ENCODE results near the gene CYB5R4.

Gene CYB5R4, protein sequence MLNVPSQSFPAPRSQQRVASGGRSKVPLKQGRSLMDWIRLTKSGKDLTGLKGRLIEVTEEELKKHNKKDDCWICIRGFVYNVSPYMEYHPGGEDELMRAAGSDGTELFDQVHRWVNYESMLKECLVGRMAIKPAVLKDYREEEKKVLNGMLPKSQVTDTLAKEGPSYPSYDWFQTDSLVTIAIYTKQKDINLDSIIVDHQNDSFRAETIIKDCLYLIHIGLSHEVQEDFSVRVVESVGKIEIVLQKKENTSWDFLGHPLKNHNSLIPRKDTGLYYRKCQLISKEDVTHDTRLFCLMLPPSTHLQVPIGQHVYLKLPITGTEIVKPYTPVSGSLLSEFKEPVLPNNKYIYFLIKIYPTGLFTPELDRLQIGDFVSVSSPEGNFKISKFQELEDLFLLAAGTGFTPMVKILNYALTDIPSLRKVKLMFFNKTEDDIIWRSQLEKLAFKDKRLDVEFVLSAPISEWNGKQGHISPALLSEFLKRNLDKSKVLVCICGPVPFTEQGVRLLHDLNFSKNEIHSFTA

DNA sequence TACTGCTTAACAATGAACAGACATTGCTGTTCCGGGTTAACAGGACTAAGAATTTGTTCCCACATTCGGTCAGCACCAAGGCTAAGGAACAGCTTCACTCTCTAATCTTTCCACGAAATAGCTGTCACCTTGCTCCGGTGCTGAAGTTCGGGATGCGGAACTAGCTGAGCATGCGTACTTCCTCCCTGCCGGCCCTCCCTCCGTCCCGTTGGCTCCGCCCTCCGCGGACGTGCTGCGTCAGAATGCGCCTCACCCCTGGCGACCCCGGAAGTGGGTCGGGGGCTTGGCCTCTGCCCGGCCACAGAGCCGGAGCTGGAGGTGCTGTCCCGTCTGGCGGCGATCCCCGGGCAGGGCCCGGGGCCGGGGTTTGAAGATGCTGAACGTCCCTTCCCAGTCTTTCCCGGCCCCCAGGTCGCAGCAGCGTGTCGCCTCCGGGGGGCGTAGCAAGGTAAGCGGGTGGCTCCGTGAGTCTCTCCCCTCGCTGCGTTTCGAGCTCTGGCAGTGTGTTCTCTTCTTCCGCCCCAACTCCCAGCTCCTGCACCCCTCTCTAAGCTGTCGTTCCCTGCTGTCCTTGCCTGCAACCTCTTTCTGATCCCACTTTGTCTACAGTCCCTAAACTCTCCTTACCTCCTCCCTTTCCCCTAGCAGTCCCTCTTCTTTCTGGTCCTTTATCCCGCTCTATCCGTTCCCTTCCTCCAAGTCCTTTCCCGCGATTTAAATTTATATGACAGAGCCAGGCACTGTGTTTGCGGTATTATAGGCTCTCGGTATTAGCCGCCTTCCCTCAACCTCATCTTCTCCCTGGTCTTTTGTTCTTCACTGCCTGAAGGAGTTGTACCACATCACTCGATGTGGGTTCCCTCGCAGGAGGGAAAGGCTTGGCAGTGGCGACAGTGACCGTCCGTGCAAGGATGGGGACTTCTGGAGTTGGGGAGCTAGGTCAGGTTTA lies at the start of gene CYB5R4:
Gene CYB5R4, plus strand, starts transcription at position 280 of the 949 bp plus-strand sequence. Its CDS starts 94 bp downstream, at position 374.
- peak; percentile 93 for DNase-seq

- no peak for DNase-seq
These were observed 46.9 kb upstream of the CYB5R4 start for GRCh38 chr6:83812595-83812994.

DNA sequence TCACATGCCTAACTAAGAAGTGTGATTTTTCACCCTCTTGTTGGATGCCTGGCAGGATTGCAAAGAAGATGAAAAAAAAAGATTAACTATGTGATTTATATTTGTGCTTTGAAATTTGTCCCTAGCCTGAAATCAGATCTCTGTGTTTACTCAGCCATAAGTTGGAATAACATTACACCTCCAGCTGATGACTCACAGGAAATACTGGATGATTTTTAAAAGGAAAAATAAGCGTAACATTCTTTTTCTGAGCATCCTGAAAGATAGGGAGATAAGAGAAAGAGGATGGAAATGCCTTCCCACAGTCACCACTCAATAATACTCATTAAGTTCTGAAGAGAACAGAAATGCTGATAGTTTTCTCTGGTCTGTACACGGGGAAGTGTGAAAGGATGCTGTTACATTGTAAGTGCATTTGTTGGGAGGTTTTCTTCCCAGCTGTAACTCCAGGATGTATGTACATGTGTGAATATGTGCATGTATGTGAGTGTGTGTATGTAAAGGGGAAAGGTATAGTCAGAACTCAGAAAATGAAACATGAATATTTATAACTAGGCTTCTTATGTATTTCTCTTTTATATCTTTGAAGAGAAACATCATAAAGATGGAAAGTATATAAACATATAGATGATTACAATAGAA lies 43.7 kb upstream of the CYB5R4 start:
- no peak for DNase-seq

DNA sequence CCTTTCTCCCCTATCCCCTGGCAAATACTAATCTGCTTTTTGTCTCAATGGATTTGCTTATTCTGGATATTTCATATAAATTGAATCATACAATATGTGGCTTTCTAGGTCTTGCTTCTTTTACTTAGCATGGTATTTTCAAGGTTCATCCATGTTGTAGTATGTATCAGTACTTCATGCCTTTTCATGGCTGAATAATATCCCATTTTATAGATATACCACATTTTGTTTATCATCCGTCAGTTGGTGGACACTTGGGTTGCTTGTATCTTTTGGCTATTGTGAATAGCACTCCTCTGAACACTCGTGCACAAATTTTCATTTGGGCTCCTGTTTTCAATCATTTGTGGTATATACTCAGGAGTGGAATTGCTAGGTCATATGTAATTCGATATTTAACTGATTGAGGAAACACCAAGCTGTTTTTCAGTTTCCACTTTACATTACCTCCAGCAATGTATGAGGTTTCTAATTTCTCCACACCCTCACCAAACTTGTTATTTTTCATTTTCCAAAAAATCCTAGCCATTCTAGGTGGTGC lies 36.8 kb upstream of the CYB5R4 start:
- DNase-seq = no peak

DNA sequence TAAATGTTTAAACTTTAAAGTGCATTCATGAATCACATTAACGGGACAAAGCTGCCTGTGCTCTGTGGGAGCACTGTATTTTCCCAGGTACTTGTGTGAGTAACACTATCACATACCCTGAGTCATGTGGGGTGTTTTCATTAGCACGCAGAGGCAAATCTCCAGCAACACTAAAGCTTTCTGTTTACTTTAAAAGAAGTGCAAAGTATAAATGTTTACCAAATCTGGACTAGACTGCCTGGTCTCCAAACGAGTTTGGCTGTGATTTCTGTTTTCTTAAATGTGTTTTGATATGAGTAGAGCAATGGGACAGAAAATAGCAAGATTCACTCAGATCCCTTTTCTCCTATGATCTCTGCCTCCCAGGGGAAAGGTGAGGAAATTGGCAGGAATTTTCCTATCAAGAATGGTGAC lies 35.1 kb upstream of the CYB5R4 start:
- no peak for DNase-seq

GRCh38 chr6:83824831-83825230 lies 34.7 kb upstream of the CYB5R4 start:
- no peak for DNase-seq

DNA sequence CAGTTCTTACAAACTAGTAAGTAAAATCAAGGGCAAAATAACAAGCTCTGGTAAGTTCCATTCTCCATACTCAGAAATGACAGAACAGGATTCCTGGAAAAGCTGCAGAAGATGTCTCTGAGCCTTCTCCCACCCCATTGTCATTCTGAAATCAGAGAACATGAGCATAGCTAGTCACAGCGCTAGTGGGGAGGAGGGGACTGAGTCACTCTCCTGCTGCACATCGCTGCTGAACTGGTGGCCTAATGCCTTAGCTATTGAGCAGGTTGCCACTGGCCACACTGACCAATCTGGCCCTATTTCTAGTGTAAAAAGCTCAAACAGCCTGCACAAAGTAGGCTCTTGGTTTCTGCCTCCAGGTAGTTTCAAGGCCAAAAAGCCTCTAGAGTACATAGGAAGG lies 32.4 kb upstream of the CYB5R4 start:
- no peak for DNase-seq

GRCh38 chr6:83838727-83839126 lies 20.8 kb upstream of the CYB5R4 start:
- DNase-seq = no peak

DNA sequence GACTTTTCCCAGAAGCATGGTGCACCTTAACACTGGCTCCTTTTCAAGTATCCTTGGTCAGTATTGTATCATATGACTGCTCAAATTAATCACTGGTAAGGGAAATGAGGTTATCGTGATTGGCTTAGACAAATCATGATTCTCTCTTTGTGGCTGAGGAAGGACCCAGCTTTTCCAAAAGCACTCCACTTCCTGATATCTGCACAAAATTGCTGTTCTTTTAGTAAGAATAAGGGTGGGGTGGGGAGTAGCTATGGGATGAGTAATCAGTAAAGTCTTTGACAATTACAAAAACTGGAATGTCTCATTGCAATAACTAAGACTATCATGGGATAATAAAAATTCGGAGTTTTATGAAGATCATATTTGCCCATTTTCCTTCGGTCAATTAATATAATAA lies 15.3 kb upstream of the CYB5R4 start:
- DNase-seq = no peak

DNA sequence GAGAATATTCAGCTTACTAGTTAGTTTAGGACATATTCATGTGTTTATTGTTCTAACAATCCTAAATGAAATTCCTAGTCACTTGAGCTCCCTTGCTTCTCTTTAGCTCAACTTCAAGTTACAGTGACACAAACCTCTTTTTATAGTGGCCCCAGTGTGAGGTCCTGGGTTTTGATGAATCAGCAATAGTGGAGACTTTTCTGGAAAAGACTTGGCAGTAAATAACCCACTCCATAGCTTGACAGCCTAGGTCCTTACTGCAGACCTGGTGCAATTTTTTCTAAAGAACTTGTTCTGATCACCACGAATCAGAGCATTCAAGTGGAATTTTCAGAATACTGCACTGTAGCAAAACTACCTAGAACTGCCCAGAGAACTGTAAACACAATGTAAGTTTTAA lies 13.2 kb upstream of the CYB5R4 start:
- DNase-seq = no peak

GRCh38 chr6:83847179-83847578 lies 12.3 kb upstream of the CYB5R4 start:
- DNase-seq = no peak

- no peak for DNase-seq
These were observed 10.4 kb upstream of the CYB5R4 start for GRCh38 chr6:83849127-83849526.

DNA sequence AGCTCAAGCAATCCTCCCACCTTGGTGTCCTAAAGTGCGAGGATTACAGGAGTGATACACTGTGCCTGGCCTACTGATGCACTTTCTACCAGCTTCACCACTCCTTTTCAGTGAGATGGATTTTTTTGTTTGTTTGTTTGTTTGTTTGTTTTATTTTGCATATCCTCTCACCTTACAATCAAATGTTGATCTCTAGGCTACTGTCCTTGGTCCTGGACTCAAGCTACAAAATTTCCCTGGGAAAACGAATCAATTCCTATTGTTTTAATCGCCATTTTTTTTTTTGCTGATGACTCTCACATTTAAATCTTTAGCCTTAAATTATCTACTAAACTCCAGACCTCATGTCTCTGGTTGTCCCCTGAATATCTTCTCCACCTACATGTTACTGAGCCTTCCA lies 9.9 kb upstream of the CYB5R4 start:
- no peak for DNase-seq

GRCh38 chr6:83852528-83853177 lies 6.8 kb upstream of the CYB5R4 start:
- no peak for DNase-seq

GRCh38 chr6:83853178-83854000 lies 6.1 kb upstream of the CYB5R4 start, which contains the start of gene RIPPLY2:
Gene RIPPLY2, plus strand, starts transcription at chr6:83853360. Its CDS starts 57 bp downstream, at chr6:83853417.
- DNase-seq = peak; percentile 3

DNA sequence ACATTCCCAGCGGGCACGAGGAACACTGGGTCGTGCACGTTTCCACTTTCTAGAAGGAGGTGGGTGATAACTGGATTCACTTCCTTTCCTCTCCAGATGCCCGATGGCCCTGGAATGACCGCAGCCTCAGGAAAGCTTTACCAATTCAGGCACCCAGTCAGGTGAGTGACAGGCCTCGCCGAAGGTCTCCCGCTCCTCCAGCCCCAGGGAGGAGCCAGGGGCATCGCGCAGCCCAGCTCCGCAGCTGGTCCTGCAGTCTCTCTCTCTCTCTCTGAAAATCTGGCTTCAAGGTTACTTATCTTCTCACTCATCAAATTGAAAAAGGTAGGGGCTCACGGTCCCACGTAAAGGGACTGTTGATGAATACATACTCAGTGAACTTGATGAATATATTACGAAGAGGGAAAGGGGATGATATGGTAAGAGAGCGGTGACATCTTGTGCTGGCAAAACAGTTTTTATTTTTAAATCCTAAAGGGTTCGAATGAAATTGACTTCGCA lies 5.4 kb upstream of the CYB5R4 start:
- no peak for DNase-seq

DNA sequence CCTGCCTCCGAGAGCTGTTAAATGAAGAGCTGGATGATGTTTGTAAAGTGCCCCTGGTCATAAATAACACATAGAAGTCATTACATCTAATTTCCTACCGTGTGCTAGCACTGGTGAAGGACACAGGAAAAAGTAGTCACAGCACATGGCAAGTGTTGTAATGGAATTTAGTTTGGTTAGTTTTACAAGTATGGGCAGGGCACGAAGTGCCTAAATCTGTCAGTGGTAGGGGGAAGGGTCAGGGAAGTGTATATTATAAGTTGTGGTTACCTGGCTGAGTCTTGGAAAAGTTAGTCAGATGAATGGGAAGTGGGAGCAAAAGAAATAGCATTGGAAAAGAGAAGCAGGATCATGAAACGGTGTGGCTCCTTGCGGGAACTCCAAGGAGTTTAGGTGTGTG lies 4.7 kb upstream of the CYB5R4 start:
- no peak for DNase-seq

GRCh38 chr6:83860359-83860755 lies 868 bp downstream of the CYB5R4 start:
- DNase-seq = no peak

DNA sequence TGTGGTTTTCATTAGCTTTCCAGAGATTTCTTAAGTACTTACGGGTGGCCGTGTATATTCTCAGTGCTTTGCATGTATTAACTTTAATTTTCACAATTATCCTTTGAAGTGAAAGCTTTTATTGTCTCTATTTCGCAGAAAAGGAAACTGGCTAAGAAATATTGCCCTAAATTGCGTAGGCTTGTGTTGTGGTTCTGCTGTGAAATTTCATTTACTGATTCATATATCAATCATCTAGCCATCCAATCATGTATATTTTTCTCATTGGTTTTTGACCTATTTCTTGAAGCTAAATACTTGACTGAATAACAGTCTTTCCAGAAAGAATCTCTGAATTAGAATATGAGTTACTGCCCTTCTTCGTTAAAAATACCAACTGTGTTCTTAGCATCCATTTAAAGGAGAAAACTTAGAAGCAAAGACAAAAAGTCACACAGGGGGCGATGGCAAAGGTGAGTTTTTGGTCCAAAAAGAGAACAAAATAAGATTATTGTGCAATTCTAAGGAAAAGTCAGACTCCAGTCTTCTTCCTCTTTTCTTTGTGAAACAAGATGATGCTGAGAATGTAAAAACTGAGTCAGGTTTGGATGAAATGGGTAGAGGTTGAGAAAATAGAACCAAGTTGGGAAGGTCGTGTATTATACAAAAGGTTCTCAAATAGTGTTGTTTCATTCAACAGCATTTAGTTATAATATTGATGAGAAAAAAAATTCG lies 1.4 kb downstream of the CYB5R4 start:
- DNase-seq = no peak

GRCh38 chr6:83862776-83863471 lies 3.4 kb downstream of the CYB5R4 start:
- DNase-seq = no peak

All from stimulated activated CD4-positive, alpha-beta T cell treated with anti-CD3 and anti-CD28 coated beads, Interleukin-4, amount 100 ng/mL, for 1 hour (primary cell).